ENCODE results near the gene MPST. TPM values are rescaled to one million over a fixed set of nuclear protein-coding genes. Genes with fewer than 3 reads are reported as not detected.

Gene MPST
- total RNA-seq, 1 donor from 2014 or later = 215 TPM

- H3K4me3 ChIP-seq (ENCODE audit: low read depth, low read length) = no peak overlapping the region
- peak; percentile 31 for DNase-seq (ENCODE audit: low read depth)
- TF ChIP-seq CTCF (conservative IDR thresholded peaks at IDR 0.05; ENCODE audit: low read depth, low read length) = no peak
These were observed 25.4 kb downstream of the MPST start for GRCh38 chr22:37044634-37045625.

- no peak overlapping the region for H3K4me3 ChIP-seq (ENCODE audit: low read depth, low read length)
- DNase-seq (ENCODE audit: low read depth) = no peak
- TF ChIP-seq CTCF (conservative IDR thresholded peaks at IDR 0.05; ENCODE audit: low read depth, low read length) = peak; percentile 76
These were observed 26.4 kb downstream of the MPST start for GRCh38 chr22:37045958-37046357.

- TF ChIP-seq CTCF (conservative IDR thresholded peaks at IDR 0.05; ENCODE audit: low read depth, low read length) = no peak
- H3K4me3 ChIP-seq (ENCODE audit: low read depth, low read length) = no peak overlapping the region
- DNase-seq (ENCODE audit: low read depth) = no peak
These were observed 27.0 kb downstream of the MPST start for GRCh38 chr22:37046589-37046988.

- H3K4me3 ChIP-seq (ENCODE audit: low read depth, low read length) = no peak overlapping the region
- DNase-seq (ENCODE audit: low read depth) = no peak
- TF ChIP-seq CTCF (conservative IDR thresholded peaks at IDR 0.05; ENCODE audit: low read depth, low read length) = no peak
These were observed 27.5 kb downstream of the MPST start for GRCh38 chr22:37047006-37047405.

- no peak for DNase-seq (ENCODE audit: low read depth)
- no peak for TF ChIP-seq CTCF (conservative IDR thresholded peaks at IDR 0.05; ENCODE audit: low read depth, low read length)
- no peak overlapping the region for H3K4me3 ChIP-seq (ENCODE audit: low read depth, low read length)
These were observed 28.6 kb downstream of the MPST start for GRCh38 chr22:37048133-37048532.

GRCh38 chr22:37049224-37049623, 29.7 kb downstream of the MPST start:
- H3K4me3 ChIP-seq (ENCODE audit: low read depth, low read length) = no peak overlapping the region
- no peak for DNase-seq (ENCODE audit: low read depth)
- no peak for TF ChIP-seq CTCF (conservative IDR thresholded peaks at IDR 0.05; ENCODE audit: low read depth, low read length)

Measured in epithelial cell of proximal tubule (primary cell).